ENCODE measurements around the gene SEMA3C.

Gene SEMA3C

GRCh38 chr7:80882213-80882801 is 36.5 kb downstream of the SEMA3C start:
- in situ Hi-C loops (cut with HindIII; ENCODE audit: low sequenced_read_pairs) = no loop called here
- TF ChIP-seq CTCF (IDR thresholded peaks at IDR 0.05; ENCODE audit: low read depth, low read length, missing control alignments) = no peak

GRCh38 chr7:80881351-80881900 is 37.4 kb downstream of the SEMA3C start:
- no peak overlapping the region for H3K4me3 ChIP-seq (ENCODE audit: low read depth, low read length)
- TF ChIP-seq CTCF (IDR thresholded peaks at IDR 0.05; ENCODE audit: low read depth, low read length, missing control alignments) = no peak
- no peak for DNase-seq (ENCODE audit: low read depth)
- in situ Hi-C loops (cut with HindIII; ENCODE audit: low sequenced_read_pairs) = no loop called here

More at GRCh38 chr7:80882213-80882801, 36.5 kb downstream of the SEMA3C start:
- H3K4me3 ChIP-seq (ENCODE audit: low read depth, low read length) = no peak overlapping the region
- DNase-seq (ENCODE audit: low read depth) = no peak

GRCh38 chr7:80879849-80880248 is 39.0 kb downstream of the SEMA3C start:
- no peak for TF ChIP-seq CTCF (IDR thresholded peaks at IDR 0.05; ENCODE audit: low read depth, low read length, missing control alignments)
- DNase-seq (ENCODE audit: low read depth) = peak; percentile 36
- H3K4me3 ChIP-seq (ENCODE audit: low read depth, low read length) = no peak overlapping the region
- in situ Hi-C loops (cut with HindIII; ENCODE audit: low sequenced_read_pairs) = no loop called here

- no peak overlapping the region for H3K4me3 ChIP-seq (ENCODE audit: low read depth, low read length)
- DNase-seq (ENCODE audit: low read depth) = no peak
- in situ Hi-C loops (cut with HindIII; ENCODE audit: low sequenced_read_pairs) = no loop called here
- no peak for TF ChIP-seq CTCF (IDR thresholded peaks at IDR 0.05; ENCODE audit: low read depth, low read length, missing control alignments)
Measured at GRCh38 chr7:80876894-80877414, 41.9 kb downstream of the SEMA3C start.

- DNase-seq (ENCODE audit: low read depth) = no peak
- TF ChIP-seq CTCF (IDR thresholded peaks at IDR 0.05; ENCODE audit: low read depth, low read length, missing control alignments) = no peak
- H3K4me3 ChIP-seq (ENCODE audit: low read depth, low read length) = no peak overlapping the region
- in situ Hi-C loops (cut with HindIII; ENCODE audit: low sequenced_read_pairs) = no loop called here
Measured at GRCh38 chr7:80875537-80876120, 43.2 kb downstream of the SEMA3C start.

GRCh38 chr7:80873140-80873539 is 45.7 kb downstream of the SEMA3C start:
- H3K4me3 ChIP-seq (ENCODE audit: low read depth, low read length) = no peak overlapping the region
- no peak for TF ChIP-seq CTCF (IDR thresholded peaks at IDR 0.05; ENCODE audit: low read depth, low read length, missing control alignments)
- in situ Hi-C loops (cut with HindIII; ENCODE audit: low sequenced_read_pairs) = no loop called here

More at GRCh38 chr7:80873140-80873539, 45.7 kb downstream of the SEMA3C start:
- DNase-seq (ENCODE audit: low read depth) = no peak

All from astrocyte of the cerebellum (primary cell).